A549 (cell line): ENCODE results near the gene DYNC2H1.
"Not testable (repeated sequence)": the region's sequence is repeated elsewhere in the genome, so short reads cannot be mapped to it uniquely, and the experiment has no call there.

ENCODE experiments used
- POLR2A ChIP-seq: IDR thresholded peaks from 2 replicates; pipeline ENCODE4 v1.6.1; 2012; ENCODE audit warnings: mild to moderate bottlenecking, low read length
- TF ChIP-seq, protein P1 (sequence below): fragments of >200 bp; sonication (Bioruptor Twin); formaldehyde crosslinking; IDR thresholded peaks from 3 replicates; pipeline ENCODE4 v1.5.1; 2016
- TF ChIP-seq, protein P2 (sequence below): IDR thresholded peaks from 2 replicates; pipeline ENCODE4 v1.6.1; 2012; ENCODE audit warnings: low read depth, borderline replicate concordance

- TF ChIP-seq, protein P1, sequence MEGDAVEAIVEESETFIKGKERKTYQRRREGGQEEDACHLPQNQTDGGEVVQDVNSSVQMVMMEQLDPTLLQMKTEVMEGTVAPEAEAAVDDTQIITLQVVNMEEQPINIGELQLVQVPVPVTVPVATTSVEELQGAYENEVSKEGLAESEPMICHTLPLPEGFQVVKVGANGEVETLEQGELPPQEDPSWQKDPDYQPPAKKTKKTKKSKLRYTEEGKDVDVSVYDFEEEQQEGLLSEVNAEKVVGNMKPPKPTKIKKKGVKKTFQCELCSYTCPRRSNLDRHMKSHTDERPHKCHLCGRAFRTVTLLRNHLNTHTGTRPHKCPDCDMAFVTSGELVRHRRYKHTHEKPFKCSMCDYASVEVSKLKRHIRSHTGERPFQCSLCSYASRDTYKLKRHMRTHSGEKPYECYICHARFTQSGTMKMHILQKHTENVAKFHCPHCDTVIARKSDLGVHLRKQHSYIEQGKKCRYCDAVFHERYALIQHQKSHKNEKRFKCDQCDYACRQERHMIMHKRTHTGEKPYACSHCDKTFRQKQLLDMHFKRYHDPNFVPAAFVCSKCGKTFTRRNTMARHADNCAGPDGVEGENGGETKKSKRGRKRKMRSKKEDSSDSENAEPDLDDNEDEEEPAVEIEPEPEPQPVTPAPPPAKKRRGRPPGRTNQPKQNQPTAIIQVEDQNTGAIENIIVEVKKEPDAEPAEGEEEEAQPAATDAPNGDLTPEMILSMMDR, result not testable (repeated sequence)
- TF ChIP-seq POLR2A, result not testable (repeated sequence)
- TF ChIP-seq, protein P2, sequence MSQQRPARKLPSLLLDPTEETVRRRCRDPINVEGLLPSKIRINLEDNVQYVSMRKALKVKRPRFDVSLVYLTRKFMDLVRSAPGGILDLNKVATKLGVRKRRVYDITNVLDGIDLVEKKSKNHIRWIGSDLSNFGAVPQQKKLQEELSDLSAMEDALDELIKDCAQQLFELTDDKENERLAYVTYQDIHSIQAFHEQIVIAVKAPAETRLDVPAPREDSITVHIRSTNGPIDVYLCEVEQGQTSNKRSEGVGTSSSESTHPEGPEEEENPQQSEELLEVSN, result not testable (repeated sequence)
Measured at GRCh38 chr11:103141986-103142385, 32.8 kb downstream of the DYNC2H1 start.
